ENCODE measurements around the gene PCP4.

DNA sequence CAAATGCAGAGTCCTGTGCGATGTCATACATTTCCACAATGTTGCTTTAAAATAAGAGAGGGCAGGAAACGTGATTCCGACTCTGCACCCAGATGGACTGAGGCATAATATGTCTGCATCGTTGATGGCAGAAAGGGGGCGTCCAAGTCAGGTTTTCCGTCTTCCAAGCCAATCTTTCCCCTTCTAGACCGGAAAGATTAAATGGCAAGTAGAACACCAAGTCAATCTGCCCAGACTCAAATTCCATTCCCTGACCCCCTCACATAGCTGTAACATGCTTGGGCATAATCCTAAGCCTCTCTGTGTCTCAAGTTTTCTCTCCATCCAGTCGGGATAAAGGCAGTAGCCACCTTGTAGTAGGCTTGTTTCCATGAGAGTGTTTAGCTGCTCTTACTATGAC, 14.4 kb downstream of the PCP4 start:
- TF ChIP-seq CREB1 (CRISPR knock-in tag; IDR thresholded peaks at IDR 0.05) (no peak), ATF3 (CRISPR knock-in tag; conservative IDR thresholded peaks at IDR 0.05) (no peak), SP1 (CRISPR knock-in tag; conservative IDR thresholded peaks at IDR 0.05) (no peak), MYBL2 (CRISPR knock-in tag; IDR thresholded peaks at IDR 0.05) (no peak), JUN (CRISPR knock-in tag; IDR thresholded peaks at IDR 0.05) (no peak)
- TF ChIP-seq, protein P1, sequence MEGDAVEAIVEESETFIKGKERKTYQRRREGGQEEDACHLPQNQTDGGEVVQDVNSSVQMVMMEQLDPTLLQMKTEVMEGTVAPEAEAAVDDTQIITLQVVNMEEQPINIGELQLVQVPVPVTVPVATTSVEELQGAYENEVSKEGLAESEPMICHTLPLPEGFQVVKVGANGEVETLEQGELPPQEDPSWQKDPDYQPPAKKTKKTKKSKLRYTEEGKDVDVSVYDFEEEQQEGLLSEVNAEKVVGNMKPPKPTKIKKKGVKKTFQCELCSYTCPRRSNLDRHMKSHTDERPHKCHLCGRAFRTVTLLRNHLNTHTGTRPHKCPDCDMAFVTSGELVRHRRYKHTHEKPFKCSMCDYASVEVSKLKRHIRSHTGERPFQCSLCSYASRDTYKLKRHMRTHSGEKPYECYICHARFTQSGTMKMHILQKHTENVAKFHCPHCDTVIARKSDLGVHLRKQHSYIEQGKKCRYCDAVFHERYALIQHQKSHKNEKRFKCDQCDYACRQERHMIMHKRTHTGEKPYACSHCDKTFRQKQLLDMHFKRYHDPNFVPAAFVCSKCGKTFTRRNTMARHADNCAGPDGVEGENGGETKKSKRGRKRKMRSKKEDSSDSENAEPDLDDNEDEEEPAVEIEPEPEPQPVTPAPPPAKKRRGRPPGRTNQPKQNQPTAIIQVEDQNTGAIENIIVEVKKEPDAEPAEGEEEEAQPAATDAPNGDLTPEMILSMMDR (IDR thresholded peaks at IDR 0.05), result no peak
